ENCODE measurements around the gene XYLB.
"Not testable (repeated sequence)": the region's sequence is repeated elsewhere in the genome, so short reads cannot be mapped to it uniquely, and the experiment has no call there.

DNA sequence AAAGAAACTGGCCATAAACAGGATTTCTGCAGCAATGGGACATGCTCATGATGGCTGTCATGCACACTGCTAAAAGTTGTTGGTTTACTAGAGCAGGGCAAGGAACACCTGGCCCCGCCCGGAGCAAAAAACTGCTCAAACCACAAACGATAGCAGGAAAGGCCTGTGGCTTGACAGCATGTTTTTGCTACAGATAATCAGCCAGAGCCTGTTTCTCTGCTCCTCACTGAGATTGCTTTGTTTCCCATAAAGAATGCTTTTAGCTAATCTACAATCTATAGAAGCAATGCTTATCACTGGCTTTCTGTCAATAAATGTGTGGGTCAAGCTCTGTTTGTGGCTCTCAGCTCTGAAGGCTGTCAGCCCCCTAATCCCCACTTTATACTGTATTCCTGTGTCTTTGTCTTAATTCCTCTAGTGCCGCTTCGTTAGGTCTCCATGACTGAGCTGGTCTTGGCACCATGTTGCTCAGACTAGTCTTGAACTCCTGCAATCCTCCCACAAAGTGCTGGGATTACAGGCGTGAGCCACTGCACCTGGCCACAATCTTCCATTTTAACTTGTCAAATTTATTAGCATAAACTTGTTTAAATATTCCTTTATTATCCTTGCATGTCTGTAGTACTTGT is 80.3 kb downstream of the XYLB start:
- not testable (repeated sequence) for TF ChIP-seq CTCF, POLR2A, POLR2AphosphoS5 (IDR thresholded peaks at IDR 0.05)
